ENCODE data around the gene G6PC3.

- TF ChIP-seq CTCF (IDR thresholded peaks at IDR 0.05), result no peak
- TF ChIP-seq POLR2A (IDR thresholded peaks at IDR 0.05), result no peak
Observed at GRCh38 chr17:44094701-44095387, 24.3 kb downstream of the G6PC3 start.

Data from thyroid gland (tissue), 4 donors.